Colonic mucosa (tissue), 4 donors: ENCODE data around the gene WDR75. TPM values are rescaled to one million over a fixed set of nuclear protein-coding genes. Genes with fewer than 3 reads are reported as not detected.

Source experiments
- DNase-seq: peaks from one replicate; pipeline ENCODE4 v3.0.0-alpha.2; 2020
- H3K27ac ChIP-seq: fragments of 200-600 bp; one replicate; pipeline ENCODE4 v1.8.0; 2021
- H3K27me3 ChIP-seq: fragments of 200-600 bp; one replicate; pipeline ENCODE4 v1.8.0; 2021
- H3K36me3 ChIP-seq: fragments of 200-600 bp; one replicate; pipeline ENCODE4 v1.8.0; 2021
- H3K4me1 ChIP-seq: fragments of 200-600 bp; one replicate; pipeline ENCODE4 v1.8.0; 2021; ENCODE audit warnings: mild to moderate bottlenecking
- H3K4me3 ChIP-seq: fragments of 200-600 bp; one replicate; pipeline ENCODE4 v1.8.0; 2021
- H3K9ac ChIP-seq, 2 donors: one replicate each; pipeline ENCODE4 v1.7.0; 2013; ENCODE audit warnings: control low read depth in 2 of 2, low read depth in 2 of 2, low read length in 2 of 2
- H3K9me3 ChIP-seq: fragments of 200-600 bp; one replicate; pipeline ENCODE4 v1.8.0; 2021
- CTCF ChIP-seq: fragments of 200-600 bp; IDR thresholded peaks from one replicate; pipeline ENCODE4 v1.8.0; 2022; ENCODE audit warnings: antibody characterized with exemption, mild to moderate bottlenecking
- intact Hi-C: fragments of 100-400 bp; cut with DNase I; formaldehyde crosslinking; loops from one replicate; pipeline ENCODE4 v1.14.1; 2022
- total RNA-seq, 2 donors: library from RNA; stranded (reverse); fragmentation: NEBNext Ultra II Directional in 1 of 2; extraction: Animal tissue kit (Norgen Biotek cat#: 25700) in 1 of 2; gene quantifications; one replicate each; pipeline ENCODE4 v1.2.1, GENCODE V29; 2021
- donor health status: healthy.
- donor health status: DM: no; HTN: no; CAD: no.
- donor health status: DM: no; HTN: no; CAD: no.

Gene WDR75
- total RNA-seq, 2 donors from 2014 or later, result 19.0 to 21.4 TPM

DNA sequence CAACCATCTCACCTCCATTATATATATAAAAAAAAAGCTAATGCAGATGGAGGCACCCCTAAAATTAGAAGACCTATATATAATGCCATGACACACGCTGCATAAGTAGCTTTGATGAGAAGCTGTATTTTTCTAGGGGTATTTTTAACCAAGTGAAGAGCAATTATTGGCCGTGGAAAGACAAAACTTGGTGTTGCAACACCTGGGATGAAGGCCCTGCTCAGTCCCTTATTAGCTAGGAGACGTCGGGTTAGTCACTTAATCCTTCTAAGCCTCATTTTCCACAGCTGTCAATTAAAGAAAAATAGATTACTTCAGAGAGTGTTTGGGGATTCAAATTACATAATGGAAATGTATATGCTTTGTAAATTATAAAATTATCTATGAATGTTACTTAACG is 63.0 kb downstream of the WDR75 start:
- Histone ChIP-seq H3K4me1 (no peaks in the 10 kb centered on the region), H3K4me3 (no peak overlapping the region), H3K36me3 (no peaks in the 10 kb centered on the region), H3K9ac (no peak overlapping the region), H3K27ac (no peak overlapping the region), H3K9me3 (no peaks in the 10 kb centered on the region), H3K27me3 (no peaks in the 10 kb centered on the region)
- intact Hi-C loops, result no loop called here
- no peak for TF ChIP-seq CTCF
- no peak for DNase-seq

DNA sequence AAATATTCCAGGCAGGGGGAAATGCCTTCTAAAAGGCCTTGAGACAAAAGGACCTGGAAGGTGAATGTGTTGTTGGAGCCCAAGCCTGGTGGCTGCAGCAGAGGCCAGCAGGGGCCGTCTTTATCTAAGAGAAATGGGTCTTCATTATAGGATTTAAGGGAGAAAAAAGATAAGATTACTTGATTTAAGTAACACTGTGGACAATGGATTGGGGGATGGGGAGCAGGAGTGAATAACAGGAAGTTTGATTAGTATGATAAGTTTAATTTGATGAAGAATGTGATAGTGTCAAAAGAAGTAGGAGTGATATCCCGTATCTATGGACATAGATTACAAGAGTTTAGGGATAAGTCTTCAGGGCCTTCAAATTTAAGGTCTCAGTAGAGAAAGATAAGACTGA is 64.2 kb downstream of the WDR75 start:
- H3K4me1 ChIP-seq, result no peaks in the 10 kb centered on the region
- H3K36me3 ChIP-seq, result no peaks in the 10 kb centered on the region
- DNase-seq, result no peak
- intact Hi-C loops, result no loop called here
- H3K27me3 ChIP-seq, result no peaks in the 10 kb centered on the region
- TF ChIP-seq CTCF, result no peak
- no peaks in the 10 kb centered on the region for H3K9me3 ChIP-seq
- H3K4me3 ChIP-seq, result no peak overlapping the region
- H3K9ac ChIP-seq, result no peak overlapping the region
- H3K27ac ChIP-seq, result no peak overlapping the region

GRCh38 chr2:189506514-189506976 is 65.3 kb downstream of the WDR75 start:
- Histone ChIP-seq H3K4me3 (no peak overlapping the region), H3K36me3 (no peaks in the 10 kb centered on the region), H3K27me3 (no peaks in the 10 kb centered on the region), H3K9ac (no peak overlapping the region), H3K27ac (no peak overlapping the region), H3K4me1 (no peaks in the 10 kb centered on the region), H3K9me3 (no peaks in the 10 kb centered on the region)
- DNase-seq, result no peak
- TF ChIP-seq CTCF, result no peak
- intact Hi-C loops, result no loop called here

DNA sequence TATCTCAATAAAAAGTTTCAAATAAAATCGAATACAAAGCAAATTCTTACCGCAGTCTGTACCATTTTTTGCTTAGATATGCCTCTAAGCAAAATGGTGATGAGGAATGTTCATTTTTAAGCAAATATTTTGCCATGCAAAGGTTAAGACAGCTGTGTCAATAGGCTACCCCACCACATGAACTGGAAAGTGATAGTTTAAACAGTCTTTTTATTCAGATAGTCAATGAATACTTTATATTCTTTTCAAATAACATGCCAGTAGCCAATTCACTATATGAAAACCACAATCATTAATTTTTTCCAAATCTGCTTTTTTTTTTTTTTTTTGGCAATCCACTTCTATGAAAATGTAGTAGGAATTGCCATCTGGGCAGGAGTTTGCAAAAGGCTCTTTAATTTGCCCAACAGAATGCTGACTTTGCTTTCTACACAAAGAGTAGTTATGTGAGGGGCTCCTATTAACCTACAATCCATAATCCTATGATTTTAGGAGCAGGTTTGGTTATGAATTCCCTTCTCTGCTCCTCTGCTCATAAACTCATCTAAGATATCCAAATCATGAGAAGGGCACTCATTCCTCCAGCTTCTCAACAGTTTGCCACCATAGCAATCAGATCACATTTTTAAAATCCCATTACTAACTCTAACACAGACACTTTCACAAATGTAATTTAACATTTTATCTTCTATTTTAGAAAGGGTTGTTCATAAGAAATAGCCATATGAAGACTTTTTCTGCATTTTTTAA is 70.1 kb downstream of the WDR75 start:
- no peaks in the 10 kb centered on the region for H3K36me3 ChIP-seq
- no peak overlapping the region for H3K4me3 ChIP-seq
- H3K9ac ChIP-seq, result no peak overlapping the region
- DNase-seq, result no peak
- H3K4me1 ChIP-seq, result no peaks in the 10 kb centered on the region
- no peak overlapping the region for H3K27ac ChIP-seq
- intact Hi-C loops, result no loop called here
- H3K27me3 ChIP-seq, result no peaks in the 10 kb centered on the region
- H3K9me3 ChIP-seq, result no peaks in the 10 kb centered on the region
- TF ChIP-seq CTCF, result no peak

- Histone ChIP-seq H3K27ac (no peak overlapping the region), H3K9ac (no peak overlapping the region), H3K36me3 (no peaks in the 10 kb centered on the region), H3K27me3 (no peaks in the 10 kb centered on the region), H3K4me3 (no peak overlapping the region), H3K4me1 (no peaks in the 10 kb centered on the region), H3K9me3 (no peaks in the 10 kb centered on the region)
- intact Hi-C loops, result no loop called here
- no peak for TF ChIP-seq CTCF
- no peak for DNase-seq
Measured at GRCh38 chr2:189511960-189512319, 70.7 kb downstream of the WDR75 start.
